K562 (cell line): ENCODE results near the gene HSPB8. TPM values are rescaled to one million over a fixed set of nuclear protein-coding genes. Genes with fewer than 3 reads are reported as not detected.

Source experiments
- ATAC-seq: fragments of 200-7000 bp; cut with Tn5 transposase; 3 replicates; pipeline ENCODE4 v1.9.1; 2020; ENCODE audit warnings: moderate library complexity
- BruUV-seq: library from RNA; stranded (reverse); fragments of 400-500 nt; replicated peaks from 2 replicates; lab custom pipeline; 2021; lab: Mats Ljungman, UMichigan
- CTCF ChIA-PET: fragments of 300-600 bp; formaldehyde crosslinking; extraction: SDS; loops from one replicate; lab custom pipeline; 2021; ENCODE audit warnings: low intra/inter-chr PET ratio; lab: Yijun Ruan, JAX
- POLR2A ChIA-PET: fragments of 300-600, 350-650 bp; sonication (Branson Sonifier 250); formaldehyde crosslinking; extraction: SDS; loops from one replicate; lab custom pipeline; 2021; ENCODE audit warnings: antibody characterized with exemption, inconsistent platforms; lab: Yijun Ruan, JAX
- DNase-seq, 4 experiments: peaks; one replicate each; pipeline versions ENCODE4 v3.0.0 to v3.0.0-alpha.2; 2011 to 2018; ENCODE audit warnings: low spot score in 3 of 4, mixed read lengths in 3 of 4; ENCODE audit errors: extremely low read depth in 1 of 4
- FAIRE-seq: peaks from 2 replicates; lab custom pipeline; 2011; peaks lifted over from hg19 to GRCh38; lab: Jason Lieb, UNC
- H2AFZ ChIP-seq: 2 replicates; pipeline ENCODE4 v1.6.0; 2011; ENCODE audit warnings: low read depth, low read length, control low read depth, inconsistent platforms
- H3K27ac ChIP-seq: fragments of 200-600 bp; 3 replicates; pipeline ENCODE4 v1.8.0; 2011; ENCODE audit warnings: low read depth, mild to moderate bottlenecking, control low read depth, inconsistent platforms, low read length, moderate library complexity, mixed read lengths; ENCODE audit errors: extremely low read depth
- H3K27me3 ChIP-seq, 2 experiments: fragments of 300-600 bp in 1 of 2; 2 replicates in 1 of 2; 3 replicates in 1 of 2; pipeline versions ENCODE4 v1.6.0 to v1.8.0; 2011; ENCODE audit warnings: inconsistent platforms in 2 of 2, low read length in 2 of 2, mild to moderate bottlenecking in 1 of 2, mixed read lengths in 1 of 2, moderate library complexity in 1 of 2; ENCODE audit not compliant: control insufficient read depth in 2 of 2, insufficient read depth in 2 of 2
- H3K36me3 ChIP-seq: fragments of 300-600 bp; 3 replicates; pipeline ENCODE4 v1.8.0; 2011; ENCODE audit warnings: mild to moderate bottlenecking, low read length, inconsistent platforms; ENCODE audit not compliant: control insufficient read depth, insufficient read depth
- H3K4me1 ChIP-seq, 2 experiments: fragments of 200-600 bp in 1 of 2; replicated peaks in 1 of 2; 2 replicates in 1 of 2; 3 replicates in 1 of 2; pipeline versions ENCODE4 v1.5.1 to v1.8.0; 2011; ENCODE audit warnings: inconsistent platforms in 2 of 2, low read length in 2 of 2, mild to moderate bottlenecking in 1 of 2, mixed read lengths in 1 of 2, moderate library complexity in 1 of 2; ENCODE audit not compliant: control insufficient read depth in 2 of 2, insufficient read depth in 2 of 2
- H3K4me2 ChIP-seq: 2 replicates; pipeline ENCODE4 v1.6.1; 2011; ENCODE audit warnings: low read length, control low read depth, inconsistent platforms, mixed read lengths; ENCODE audit not compliant: insufficient read depth
- H3K4me3 ChIP-seq: fragments of 200-600 bp; sonication (generic), shearing (Covaris generic); 2 replicates; pipeline ENCODE4 v1.5.1; 2016; ENCODE audit warnings: control low read depth, inconsistent platforms
- H3K79me2 ChIP-seq: fragments of 200-600 bp; 3 replicates; pipeline ENCODE4 v1.8.0; 2011; ENCODE audit warnings: low read length, inconsistent platforms; ENCODE audit not compliant: control insufficient read depth, insufficient read depth
- H3K9ac ChIP-seq, 2 experiments: 2 replicates each; pipeline versions ENCODE4 v1.6.0 to v1.6.1; 2011; ENCODE audit warnings: low read depth in 2 of 2, low read length in 2 of 2, control low read depth in 1 of 2, inconsistent platforms in 1 of 2, mild to moderate bottlenecking in 1 of 2, mixed read lengths in 1 of 2; ENCODE audit not compliant: insufficient read depth in 1 of 2
- H3K9me1 ChIP-seq: one replicate; pipeline ENCODE4 v1.6.0; 2011; ENCODE audit warnings: inconsistent platforms, mild to moderate bottlenecking, low read length, moderate library complexity; ENCODE audit not compliant: control insufficient read depth, insufficient read depth
- H3K9me3 ChIP-seq: replicated peaks from 2 replicates; pipeline ENCODE4 v1.5.1; 2011; ENCODE audit warnings: low read depth, low read length, inconsistent platforms; ENCODE audit not compliant: control insufficient read depth, insufficient read depth
- H4K20me1 ChIP-seq: replicated peaks from 2 replicates; pipeline ENCODE4 v1.6.1; 2011; ENCODE audit warnings: low read length, inconsistent platforms, mixed read lengths; ENCODE audit not compliant: control insufficient read depth, insufficient read depth
- ADNP ChIP-seq: fragments of 200-800 bp; sonication (Bioruptor generic); IDR thresholded peaks from 2 replicates; pipeline ENCODE4 v1.6.1; 2016; ENCODE audit warnings: missing genetic modification characterization, missing compliant biosample characterization
- CEBPG ChIP-seq, 3 experiments: fragments of 200-800 bp in 1 of 3; sonication (Bioruptor generic) in 1 of 3; sonication (generic) in 1 of 3; formaldehyde crosslinking in 1 of 3; IDR thresholded peaks in 2 of 3; conservative IDR thresholded peaks in 1 of 3; 2 replicates each; pipeline versions ENCODE4 v1.6.1 to v1.8.0; 2016 to 2022; ENCODE audit warnings: missing compliant biosample characterization in 2 of 3, missing genetic modification characterization in 2 of 3, mild to moderate bottlenecking in 1 of 3, missing genetic modification reagents in 1 of 3
- DMBX1 ChIP-seq: fragments of 250-450 bp; sonication (Bioruptor Pico); IDR thresholded peaks from 2 replicates; pipeline ENCODE4 v1.8.0; 2022; ENCODE audit warnings: inconsistent platforms, mild to moderate bottlenecking, moderate library complexity, borderline replicate concordance
- JUNB ChIP-seq: fragments of 450-650 bp; formaldehyde crosslinking; conservative IDR thresholded peaks from 2 replicates; pipeline ENCODE4 v1.4.0; 2020; ENCODE audit warnings: mild to moderate bottlenecking
- PCBP1 ChIP-seq: fragments of 200-400 bp; formaldehyde crosslinking; IDR thresholded peaks from 2 replicates; pipeline ENCODE4 v1.6.1; 2018; ENCODE audit warnings: mild to moderate bottlenecking, low read depth, low read length; ENCODE audit not compliant: poor library complexity, severe bottlenecking
- RBM15 ChIP-seq: fragments of 200-400 bp; formaldehyde crosslinking; IDR thresholded peaks from 2 replicates; pipeline ENCODE4 v1.6.1; 2018; ENCODE audit warnings: mild to moderate bottlenecking, low read length, moderate library complexity; ENCODE audit not compliant: insufficient read depth
- XRCC5 ChIP-seq: fragments of 200-400 bp; formaldehyde crosslinking; IDR thresholded peaks from 2 replicates; pipeline ENCODE4 v1.6.1; 2017; ENCODE audit warnings: low read depth, mild to moderate bottlenecking, low read length
- WGBS: fragments of 100-300 bp; shearing (Covaris generic); methylation state at CpG from one replicate; pipeline ENCODE4 v1.1.6; 2016; ENCODE audit warnings: low coverage, mixed read lengths; ENCODE audit not compliant: insufficient coverage; ENCODE audit errors: missing lambda C conversion rate; 5-methylcytosine and 5-hydroxymethylcytosine counted together
- in situ Hi-C: fragments of 300-500 bp; cut with MboI; formaldehyde crosslinking; loops from 4 replicates; pipeline ENCODE4 v1.15.0; 2018; ENCODE audit warnings: inconsistent platforms, mixed read lengths
- intact Hi-C: fragments of 100-400 bp; cut with micrococcal nuclease; formaldehyde crosslinking; loops from 2 replicates; pipeline ENCODE4 v1.14.2; 2022
- polyA plus RNA-seq, 8 experiments: library from polyadenylated mRNA; depleted of rRNA in 4 of 8; stranded (reverse) in 5 of 8; unstranded in 3 of 8; fragments of >200 nt; fragmentation: Nextera tagmentation in 2 of 8; fragmentation: Illumina TruSeq in 1 of 8; extraction: Ambion mirVana in 2 of 8; extraction: Trizol in 1 of 8; gene quantifications; 2 replicates each; pipeline versions ENCODE4 v1.2.1 to v1.2.3, GENCODE V29; 2011 to 2014; ENCODE audit warnings: inconsistent platforms in 1 of 8, missing spikeins in 1 of 8
- total RNA-seq, 7 experiments: library from RNA; depleted of rRNA in 6 of 7; stranded (reverse); fragments of >200 nt in 6 of 7; fragmentation: Illumina TruSeq in 2 of 7; extraction: Trizol in 2 of 7; gene quantifications; 2 replicates each; pipeline versions ENCODE4 v1.2.1 to v1.2.3, GENCODE V29; 2011 to 2021; ENCODE audit warnings: low replicate concordance in 1 of 7
- TF ChIP-seq, protein P1 (sequence below): fragments of 450-650 bp; IDR thresholded peaks from 2 replicates; pipeline ENCODE4 v1.6.1; 2018; ENCODE audit warnings: mild to moderate bottlenecking, low read depth; ENCODE audit not compliant: partially characterized antibody
- TF ChIP-seq, protein P2 (sequence below): fragments of 250-450 bp; sonication (Bioruptor Pico); IDR thresholded peaks from 2 replicates; pipeline ENCODE4 v1.5.0; 2021; ENCODE audit warnings: mild to moderate bottlenecking, borderline replicate concordance

The HSPB8 gene
- total and polyA plus RNA-seq, 9 of the 15 experiments (the other 6 are each of a cell fraction or from before 2014, with no cell fraction given), result 0.13 TPM; not detected in 8

DNA sequence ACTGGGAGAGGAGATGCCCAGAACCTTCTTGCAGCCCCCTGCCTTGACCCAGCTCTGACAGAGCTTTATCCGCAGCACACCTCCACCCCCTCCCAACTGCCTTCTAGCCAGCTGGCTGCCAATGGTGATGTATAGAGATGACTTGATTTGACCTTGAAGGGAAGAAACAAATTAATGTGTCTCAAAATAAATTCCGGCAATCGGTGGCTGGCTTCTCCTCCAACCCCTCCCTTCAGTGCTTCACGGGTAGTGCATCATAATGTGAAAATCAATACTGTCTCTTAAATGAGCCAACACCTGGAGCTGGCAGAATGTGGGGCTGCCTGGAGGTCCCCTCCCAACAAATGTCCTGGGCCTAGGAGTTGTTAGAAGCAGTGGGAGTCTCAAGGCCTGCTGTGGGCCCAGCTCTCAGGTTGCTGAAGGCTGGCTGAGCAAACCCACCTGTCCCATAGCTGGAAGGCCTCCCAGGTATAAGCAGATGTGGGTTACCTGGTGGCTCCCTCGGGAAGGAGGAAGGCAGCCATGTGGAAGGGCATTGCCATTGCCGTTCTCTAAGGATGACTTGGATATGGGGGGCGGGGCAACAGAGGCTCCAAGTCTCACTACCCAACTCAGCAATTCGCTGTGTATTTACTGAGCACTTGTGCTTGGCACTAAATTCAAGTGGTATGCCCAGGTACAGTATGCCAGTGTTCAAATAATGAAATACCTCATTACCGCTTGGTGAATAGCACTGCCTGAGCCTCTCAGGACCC is 23.2 kb downstream of the HSPB8 start:
- BruUV-seq, result no TSS peak
- Histone ChIP-seq H2AFZ (no peak overlapping the region), H3K79me2 (no peaks in the 10 kb centered on the region), H3K9ac (no peak overlapping the region), H3K4me2 (no peak overlapping the region), H3K27me3 (no peaks in the 10 kb centered on the region), H3K36me3 (no peaks in the 10 kb centered on the region), H3K4me3 (no peak overlapping the region), H3K9me1 (no peaks in the 10 kb centered on the region), H3K4me1 (no peaks in the 10 kb centered on the region), H4K20me1 (no peaks in the 10 kb centered on the region), H3K27ac (no peak overlapping the region), H3K9me3 (no peaks in the 10 kb centered on the region)
- 1% methylated on average over 9 of the region's 9 CpGs for WGBS
- intact Hi-C loops (no loop called here), in situ Hi-C loops (no loop called here)
- ChIA-PET POLR2A (no interaction called here), CTCF (no interaction called here)
- TF ChIP-seq, protein P1, sequence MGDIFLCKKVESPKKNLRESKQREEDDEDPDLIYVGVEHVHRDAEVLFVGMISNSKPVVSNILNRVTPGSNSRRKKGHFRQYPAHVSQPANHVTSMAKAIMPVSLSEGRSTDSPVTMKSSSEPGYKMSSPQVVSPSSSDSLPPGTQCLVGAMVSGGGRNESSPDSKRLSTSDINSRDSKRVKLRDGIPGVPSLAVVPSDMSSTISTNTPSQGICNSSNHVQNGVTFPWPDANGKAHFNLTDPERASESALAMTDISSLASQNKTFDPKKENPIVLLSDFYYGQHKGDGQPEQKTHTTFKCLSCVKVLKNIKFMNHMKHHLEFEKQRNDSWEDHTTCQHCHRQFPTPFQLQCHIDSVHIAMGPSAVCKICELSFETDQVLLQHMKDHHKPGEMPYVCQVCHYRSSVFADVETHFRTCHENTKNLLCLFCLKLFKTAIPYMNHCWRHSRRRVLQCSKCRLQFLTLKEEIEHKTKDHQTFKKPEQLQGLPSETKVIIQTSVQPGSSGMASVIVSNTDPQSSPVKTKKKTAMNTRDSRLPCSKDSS, result no peak
- TF ChIP-seq CEBPG (CRISPR knock-in tag; IDR thresholded peaks at IDR 0.05), result no peak
- no peak for TF ChIP-seq CEBPG (tag; conservative IDR thresholded peaks at IDR 0.05 in 1 of 2, IDR thresholded peaks at IDR 0.05 in 1 of 2)
- TF ChIP-seq JUNB (CRISPR knock-in tag), result no peak
- no peak for TF ChIP-seq ADNP
- TF ChIP-seq, protein P2, sequence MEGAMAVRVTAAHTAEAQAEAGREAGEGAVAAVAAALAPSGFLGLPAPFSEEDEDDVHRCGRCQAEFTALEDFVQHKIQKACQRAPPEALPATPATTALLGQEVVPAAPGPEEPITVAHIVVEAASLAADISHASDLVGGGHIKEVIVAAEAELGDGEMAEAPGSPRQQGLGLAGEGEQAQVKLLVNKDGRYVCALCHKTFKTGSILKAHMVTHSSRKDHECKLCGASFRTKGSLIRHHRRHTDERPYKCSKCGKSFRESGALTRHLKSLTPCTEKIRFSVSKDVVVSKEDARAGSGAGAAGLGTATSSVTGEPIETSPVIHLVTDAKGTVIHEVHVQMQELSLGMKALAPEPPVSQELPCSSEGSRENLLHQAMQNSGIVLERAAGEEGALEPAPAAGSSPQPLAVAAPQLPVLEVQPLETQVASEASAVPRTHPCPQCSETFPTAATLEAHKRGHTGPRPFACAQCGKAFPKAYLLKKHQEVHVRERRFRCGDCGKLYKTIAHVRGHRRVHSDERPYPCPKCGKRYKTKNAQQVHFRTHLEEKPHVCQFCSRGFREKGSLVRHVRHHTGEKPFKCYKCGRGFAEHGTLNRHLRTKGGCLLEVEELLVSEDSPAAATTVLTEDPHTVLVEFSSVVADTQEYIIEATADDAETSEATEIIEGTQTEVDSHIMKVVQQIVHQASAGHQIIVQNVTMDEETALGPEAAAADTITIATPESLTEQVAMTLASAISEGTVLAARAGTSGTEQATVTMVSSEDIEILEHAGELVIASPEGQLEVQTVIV (CRISPR knock-in tag), result no peak
- TF ChIP-seq RBM15, result no peak
- no peak for TF ChIP-seq DMBX1 (CRISPR knock-in tag)
- TF ChIP-seq PCBP1, result no peak
- no peak for TF ChIP-seq XRCC5
- ATAC-seq (no peak), FAIRE-seq (no peak), DNase-seq (no peak)
